ENCODE measurements around the gene ZDHHC11B. TPM values are rescaled to one million over a fixed set of nuclear protein-coding genes. Genes with fewer than 3 reads are reported as not detected.
A peak's percentile ranks its signal among the peaks of the same experiment; 100 is the strongest.
"Not testable (repeated sequence)": the region's sequence is repeated elsewhere in the genome, so short reads cannot be mapped to it uniquely, and the experiment has no call there.

ZDHHC11B gene
- 0.10 and 0.52 TPM in 2 replicates for total RNA-seq
- 0.14 TPM for total RNA-seq (2013)
- 0.27 TPM in 1 of 2 replicates, not detected in the other for polyA plus RNA-seq
- 0.57 TPM in 1 of 2 replicates, not detected in the other for polyA minus RNA-seq

GRCh38 chr5:784428-785177 is at the start of gene ZDHHC11B:
ZDHHC11B (minus strand) TSS chr5:784729; CDS start chr5:766919, 17,810 bp downstream.
- Histone ChIP-seq H3K4me1 (ENCODE audit: control insufficient read depth in 2 of 2, insufficient read depth in 2 of 2, low read length in 2 of 2) (peaks cover 12 to 15% of the 10 kb centered on the region in 2 donors), H3K4me3 (ENCODE audit: control extremely low read depth in 1 of 5, extremely low read depth in 1 of 5, insufficient read depth in 1 of 5, low read depth in 2 of 5, low read length in 4 of 5) (peak within 1 kb of the TSS in 4 of 5 experiments; percentile 41 to 65 (median 60)), H3K27me3 (replicated peaks in 1 of 4; ENCODE audit: control extremely low read depth in 1 of 4, control insufficient read depth in 3 of 4, insufficient read depth in 4 of 4, low read length in 3 of 4) (peaks cover 0 to 12% (median 5%) of the 10 kb centered on the region in 4 experiments), H3K4me2 (replicated peaks; ENCODE audit: low read depth, low read length, poor library complexity, severe bottlenecking) (peak within 1 kb of the TSS; percentile 97), H3K9ac (ENCODE audit: low read length) (peak within 1 kb of the TSS; percentile 63), H2AFZ (ENCODE audit: insufficient read depth, low read depth, low read length, poor library complexity, severe bottlenecking) (peak within 1 kb of the TSS; percentile 96)
- H3K36me3 ChIP-seq (replicated peaks in 1 of 2; ENCODE audit: control extremely low read depth in 1 of 2, control insufficient read depth in 1 of 2, extremely low read depth in 1 of 2, insufficient read depth in 2 of 2, low read length in 1 of 2); H3K9me3 Mint-ChIP-seq (ENCODE audit: insufficient read depth); POLR2A ChIA-PET; H3K79me2 ChIP-seq (ENCODE audit: control insufficient read depth, insufficient read depth, low read length); H3K9me3 ChIP-seq (ENCODE audit: control extremely low read depth in 1 of 3, control insufficient read depth in 2 of 3, insufficient read depth in 1 of 3, low read length in 2 of 3); H3K4me1 Mint-ChIP-seq; H4K20me1 ChIP-seq (ENCODE audit: control insufficient read depth, insufficient read depth, low read length, poor library complexity, severe bottlenecking); intact Hi-C loops (cut with micrococcal nuclease); H3K27me3 Mint-ChIP-seq; CTCF ChIA-PET; H3K27ac ChIP-seq (ENCODE audit: low read length in 2 of 2): not testable (repeated sequence)
- DNase-seq (peak; percentile 89), ATAC-seq (ENCODE audit: low read depth) (peak; percentile 81)
- Mint-ChIP-seq H3K27ac (peak within 1 kb of the TSS; percentile 56), H3K4me3 (peak within 1 kb of the TSS; percentile 83)
- under 1% methylated on average over 99 of the region's 101 CpGs for WGBS (ENCODE audit: insufficient coverage)

DNA sequence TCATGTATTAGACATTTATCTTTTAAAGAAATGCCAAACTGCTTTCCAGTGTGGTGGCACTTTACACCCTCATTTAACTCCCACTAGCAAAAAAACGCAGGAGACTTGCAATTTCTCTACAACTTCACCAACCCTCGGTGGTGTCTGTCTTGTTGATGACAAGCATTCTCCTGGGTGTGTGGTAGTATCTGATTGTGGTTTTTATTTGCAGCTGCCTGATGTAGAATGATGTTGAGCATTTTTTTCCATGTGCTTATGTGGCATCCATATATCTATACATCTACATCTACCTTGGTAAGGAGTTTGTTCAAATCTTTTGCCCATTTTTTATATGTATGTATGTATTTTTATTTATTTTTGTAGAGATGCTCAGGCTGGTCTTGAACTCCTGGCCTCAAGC is 49.5 kb upstream of the ZDHHC11B start:
- not testable (repeated sequence) for H3K27ac Mint-ChIP-seq; H3K27me3 ChIP-seq (replicated peaks in 1 of 4; ENCODE audit: control extremely low read depth in 1 of 4, control insufficient read depth in 3 of 4, insufficient read depth in 4 of 4, low read length in 3 of 4)
- WGBS (ENCODE audit: insufficient coverage) = no CpG with 5 or more reads among the region's 2 CpGs

DNA sequence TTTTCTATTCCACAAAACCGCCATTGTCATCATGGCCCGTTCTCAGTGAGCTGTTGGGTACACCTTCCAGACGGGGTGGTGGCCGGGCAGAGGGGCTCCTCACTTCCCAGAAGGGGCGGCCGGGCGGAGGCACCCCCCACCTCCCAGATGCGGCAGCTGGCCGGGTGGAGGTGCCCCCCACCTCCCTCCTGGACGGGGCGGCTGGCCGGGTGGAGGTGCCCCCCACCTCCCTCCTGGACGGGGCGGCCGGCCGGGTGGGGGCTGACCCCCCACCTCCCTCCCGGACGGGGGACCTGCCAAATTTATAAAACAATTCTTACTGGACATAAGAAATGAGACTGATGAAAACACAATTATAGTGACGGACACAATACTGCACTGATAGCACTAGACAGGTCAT is 43.7 kb upstream of the ZDHHC11B start:
- intact Hi-C loops (cut with micrococcal nuclease); H3K27me3 ChIP-seq (replicated peaks in 1 of 4; ENCODE audit: control extremely low read depth in 1 of 4, control insufficient read depth in 3 of 4, insufficient read depth in 4 of 4, low read length in 3 of 4); DNase-seq; H3K4me2 ChIP-seq (replicated peaks; ENCODE audit: low read depth, low read length, poor library complexity, severe bottlenecking); H3K27ac Mint-ChIP-seq; H3K9me3 Mint-ChIP-seq (ENCODE audit: insufficient read depth); H3K4me1 Mint-ChIP-seq; H3K4me3 Mint-ChIP-seq; H2AFZ ChIP-seq (ENCODE audit: insufficient read depth, low read depth, low read length, poor library complexity, severe bottlenecking); CTCF ChIA-PET; H3K36me3 ChIP-seq (replicated peaks in 1 of 2; ENCODE audit: control extremely low read depth in 1 of 2, control insufficient read depth in 1 of 2, extremely low read depth in 1 of 2, insufficient read depth in 2 of 2, low read length in 1 of 2); H3K9me3 ChIP-seq (ENCODE audit: control extremely low read depth in 1 of 3, control insufficient read depth in 2 of 3, insufficient read depth in 1 of 3, low read length in 2 of 3); H3K9ac ChIP-seq (ENCODE audit: low read length); H3K27ac ChIP-seq (ENCODE audit: low read length in 2 of 2); H3K4me3 ChIP-seq (ENCODE audit: control extremely low read depth in 1 of 5, extremely low read depth in 1 of 5, insufficient read depth in 1 of 5, low read depth in 2 of 5, low read length in 4 of 5); H3K4me1 ChIP-seq (ENCODE audit: control insufficient read depth in 2 of 2, insufficient read depth in 2 of 2, low read length in 2 of 2); POLR2A ChIA-PET; H3K79me2 ChIP-seq (ENCODE audit: control insufficient read depth, insufficient read depth, low read length); H4K20me1 ChIP-seq (ENCODE audit: control insufficient read depth, insufficient read depth, low read length, poor library complexity, severe bottlenecking); ATAC-seq (ENCODE audit: low read depth): not testable (repeated sequence)
- WGBS (ENCODE audit: insufficient coverage) = 100% methylated on average over 1 of the region's 19 CpGs
- peaks cover 12% of the 10 kb centered on the region for H3K27me3 Mint-ChIP-seq

More for the DNA sequence above, 49.5 kb upstream of the ZDHHC11B start:
- H3K36me3 ChIP-seq (replicated peaks in 1 of 2; ENCODE audit: control extremely low read depth in 1 of 2, control insufficient read depth in 1 of 2, extremely low read depth in 1 of 2, insufficient read depth in 2 of 2, low read length in 1 of 2); H3K4me3 ChIP-seq (ENCODE audit: control extremely low read depth in 1 of 5, extremely low read depth in 1 of 5, insufficient read depth in 1 of 5, low read depth in 2 of 5, low read length in 4 of 5); H3K4me2 ChIP-seq (replicated peaks; ENCODE audit: low read depth, low read length, poor library complexity, severe bottlenecking); POLR2A ChIA-PET; H2AFZ ChIP-seq (ENCODE audit: insufficient read depth, low read depth, low read length, poor library complexity, severe bottlenecking); H3K9me3 ChIP-seq (ENCODE audit: control extremely low read depth in 1 of 3, control insufficient read depth in 2 of 3, insufficient read depth in 1 of 3, low read length in 2 of 3); H3K27me3 Mint-ChIP-seq; H3K27ac ChIP-seq (ENCODE audit: low read length in 2 of 2); H4K20me1 ChIP-seq (ENCODE audit: control insufficient read depth, insufficient read depth, low read length, poor library complexity, severe bottlenecking); H3K4me1 ChIP-seq (ENCODE audit: control insufficient read depth in 2 of 2, insufficient read depth in 2 of 2, low read length in 2 of 2); ATAC-seq (ENCODE audit: low read depth); CTCF ChIA-PET; DNase-seq; H3K9ac ChIP-seq (ENCODE audit: low read length); H3K4me3 Mint-ChIP-seq; H3K9me3 Mint-ChIP-seq (ENCODE audit: insufficient read depth); H3K79me2 ChIP-seq (ENCODE audit: control insufficient read depth, insufficient read depth, low read length); intact Hi-C loops (cut with micrococcal nuclease): not testable (repeated sequence)
- H3K4me1 Mint-ChIP-seq = peaks cover 14% of the 10 kb centered on the region

- H3K4me2 ChIP-seq (replicated peaks; ENCODE audit: low read depth, low read length, poor library complexity, severe bottlenecking); H3K9me3 Mint-ChIP-seq (ENCODE audit: insufficient read depth); H3K27me3 ChIP-seq (replicated peaks in 1 of 4; ENCODE audit: control extremely low read depth in 1 of 4, control insufficient read depth in 3 of 4, insufficient read depth in 4 of 4, low read length in 3 of 4); H4K20me1 ChIP-seq (ENCODE audit: control insufficient read depth, insufficient read depth, low read length, poor library complexity, severe bottlenecking); H3K27ac ChIP-seq (ENCODE audit: low read length in 2 of 2); ATAC-seq (ENCODE audit: low read depth); H3K36me3 ChIP-seq (replicated peaks in 1 of 2; ENCODE audit: control extremely low read depth in 1 of 2, control insufficient read depth in 1 of 2, extremely low read depth in 1 of 2, insufficient read depth in 2 of 2, low read length in 1 of 2); CTCF ChIA-PET; H3K27me3 Mint-ChIP-seq; H3K4me1 Mint-ChIP-seq; H3K4me3 ChIP-seq (ENCODE audit: control extremely low read depth in 1 of 5, extremely low read depth in 1 of 5, insufficient read depth in 1 of 5, low read depth in 2 of 5, low read length in 4 of 5); H3K4me1 ChIP-seq (ENCODE audit: control insufficient read depth in 2 of 2, insufficient read depth in 2 of 2, low read length in 2 of 2); H3K4me3 Mint-ChIP-seq; DNase-seq; H2AFZ ChIP-seq (ENCODE audit: insufficient read depth, low read depth, low read length, poor library complexity, severe bottlenecking); H3K9ac ChIP-seq (ENCODE audit: low read length); H3K9me3 ChIP-seq (ENCODE audit: control extremely low read depth in 1 of 3, control insufficient read depth in 2 of 3, insufficient read depth in 1 of 3, low read length in 2 of 3); POLR2A ChIA-PET; H3K27ac Mint-ChIP-seq; H3K79me2 ChIP-seq (ENCODE audit: control insufficient read depth, insufficient read depth, low read length); intact Hi-C loops (cut with micrococcal nuclease): not testable (repeated sequence)
- WGBS (ENCODE audit: insufficient coverage) = no CpG with 5 or more reads among the region's 1 CpG
Measured at GRCh38 chr5:825544-825943, 41.0 kb upstream of the ZDHHC11B start.
